ENCODE measurements around the gene STARD9.

Gene STARD9

GRCh38 chr15:42705336-42705735, 129.9 kb downstream of the STARD9 start:
- no peak overlapping the region for H3K4me3 ChIP-seq (ENCODE audit: low read depth, low read length)
- TF ChIP-seq, protein P1, sequence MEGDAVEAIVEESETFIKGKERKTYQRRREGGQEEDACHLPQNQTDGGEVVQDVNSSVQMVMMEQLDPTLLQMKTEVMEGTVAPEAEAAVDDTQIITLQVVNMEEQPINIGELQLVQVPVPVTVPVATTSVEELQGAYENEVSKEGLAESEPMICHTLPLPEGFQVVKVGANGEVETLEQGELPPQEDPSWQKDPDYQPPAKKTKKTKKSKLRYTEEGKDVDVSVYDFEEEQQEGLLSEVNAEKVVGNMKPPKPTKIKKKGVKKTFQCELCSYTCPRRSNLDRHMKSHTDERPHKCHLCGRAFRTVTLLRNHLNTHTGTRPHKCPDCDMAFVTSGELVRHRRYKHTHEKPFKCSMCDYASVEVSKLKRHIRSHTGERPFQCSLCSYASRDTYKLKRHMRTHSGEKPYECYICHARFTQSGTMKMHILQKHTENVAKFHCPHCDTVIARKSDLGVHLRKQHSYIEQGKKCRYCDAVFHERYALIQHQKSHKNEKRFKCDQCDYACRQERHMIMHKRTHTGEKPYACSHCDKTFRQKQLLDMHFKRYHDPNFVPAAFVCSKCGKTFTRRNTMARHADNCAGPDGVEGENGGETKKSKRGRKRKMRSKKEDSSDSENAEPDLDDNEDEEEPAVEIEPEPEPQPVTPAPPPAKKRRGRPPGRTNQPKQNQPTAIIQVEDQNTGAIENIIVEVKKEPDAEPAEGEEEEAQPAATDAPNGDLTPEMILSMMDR (IDR thresholded peaks at IDR 0.05; ENCODE audit: control insufficient read depth, extremely low read depth, insufficient read depth), result no peak
- DNase-seq (ENCODE audit: low read depth), result no peak

- TF ChIP-seq, protein P1 (IDR thresholded peaks at IDR 0.05; ENCODE audit: control insufficient read depth, extremely low read depth, insufficient read depth), result no peak
- peak; percentile 100 for DNase-seq (ENCODE audit: low read depth)
Measured at GRCh38 chr15:42707068-42707467, 131.7 kb downstream of the STARD9 start.

DNA sequence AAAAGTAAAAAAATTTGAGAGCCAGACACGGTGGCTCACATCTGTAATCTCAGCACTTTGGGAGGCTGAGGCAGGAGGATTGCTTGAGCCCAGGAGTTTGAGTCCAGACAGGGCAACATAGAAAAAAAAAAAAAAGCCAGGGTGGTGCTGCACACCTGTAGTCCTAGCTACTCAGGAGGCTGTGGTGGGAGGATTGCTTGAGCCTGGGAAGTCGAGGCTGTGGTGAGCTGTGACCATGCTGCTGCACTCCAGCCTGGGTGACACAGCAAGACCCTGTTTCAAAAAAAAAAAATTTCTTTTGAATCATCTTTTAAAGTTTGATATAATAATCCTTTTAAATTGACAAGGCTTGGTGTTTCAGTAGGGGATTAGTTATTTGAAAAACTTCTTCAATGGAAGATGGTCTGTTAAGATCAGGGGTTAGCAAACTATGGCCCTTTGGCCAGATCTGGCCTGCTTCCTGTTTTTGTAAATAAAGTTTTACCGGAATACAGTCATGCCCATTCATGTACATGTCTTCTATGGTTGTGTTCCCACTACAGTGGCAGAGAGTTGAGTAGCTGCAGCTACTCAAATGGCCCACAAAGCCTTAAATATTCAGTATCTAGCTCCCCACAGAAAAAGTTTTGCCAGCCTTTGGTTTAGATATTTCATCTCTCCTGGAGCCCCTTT, 132.6 kb downstream of the STARD9 start:
- DNase-seq (ENCODE audit: low read depth), result no peak
- TF ChIP-seq, protein P1 (IDR thresholded peaks at IDR 0.05; ENCODE audit: control insufficient read depth, extremely low read depth, insufficient read depth), result no peak
- no peak overlapping the region for H3K4me3 ChIP-seq (ENCODE audit: low read depth, low read length)

More at GRCh38 chr15:42707068-42707467, 131.7 kb downstream of the STARD9 start:
- H3K4me3 ChIP-seq (ENCODE audit: low read depth, low read length), result no peak overlapping the region

GRCh38 chr15:42710662-42711061, 135.3 kb downstream of the STARD9 start:
- no peak for DNase-seq (ENCODE audit: low read depth)
- no peak overlapping the region for H3K4me3 ChIP-seq (ENCODE audit: low read depth, low read length)
- TF ChIP-seq, protein P1 (IDR thresholded peaks at IDR 0.05; ENCODE audit: control insufficient read depth, extremely low read depth, insufficient read depth), result no peak

- H3K4me3 ChIP-seq (ENCODE audit: low read depth, low read length), result no peak overlapping the region
- TF ChIP-seq, protein P1 (IDR thresholded peaks at IDR 0.05; ENCODE audit: control insufficient read depth, extremely low read depth, insufficient read depth), result no peak
- no peak for DNase-seq (ENCODE audit: low read depth)
Measured at GRCh38 chr15:42711746-42712145, 136.3 kb downstream of the STARD9 start.

GRCh38 chr15:42712584-42712983, 137.2 kb downstream of the STARD9 start:
- no peak for DNase-seq (ENCODE audit: low read depth)

More at GRCh38 chr15:42712584-42712983, 137.2 kb downstream of the STARD9 start:
- TF ChIP-seq, protein P1 (IDR thresholded peaks at IDR 0.05; ENCODE audit: control insufficient read depth, extremely low read depth, insufficient read depth), result no peak
- H3K4me3 ChIP-seq (ENCODE audit: low read depth, low read length), result no peak overlapping the region
